Measurements from ENCODE around the gene KLHL17. TPM values are rescaled to one million over a fixed set of nuclear protein-coding genes. Genes with fewer than 3 reads are reported as not detected.

KLHL17 gene
- total and polyA plus RNA-seq, 10 of the 15 experiments (the other 5 are each of a cell fraction or from before 2014, with no cell fraction given) = 0.03 to 30.6 (median 5.3) TPM

DNA sequence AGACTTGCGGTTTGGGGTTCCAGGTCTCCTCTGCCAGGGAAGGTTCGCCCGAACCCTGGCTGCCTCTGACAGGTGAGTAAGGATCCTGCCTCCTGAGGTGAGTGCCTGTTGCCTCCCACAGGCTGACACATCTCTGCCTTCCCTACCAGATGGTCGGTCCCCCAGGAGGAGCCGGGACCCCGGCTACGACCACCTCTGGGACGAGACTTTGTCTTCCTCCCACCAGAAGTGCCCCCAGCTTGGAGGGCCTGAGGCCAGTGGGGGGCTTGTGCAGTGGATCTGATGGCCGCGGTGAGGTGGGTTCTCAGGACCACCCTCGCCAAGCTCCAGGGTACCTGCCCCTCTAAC, 13.9 kb downstream of the KLHL17 start:
- SMC1A ChIA-PET (ENCODE audit: uncharacterized antibody, unreplicated experiment) = no interaction called here
- RAD21 ChIA-PET (ENCODE audit: unreplicated experiment) = no interaction called here
- H4K20me1 ChIP-seq (ENCODE audit: control insufficient read depth, insufficient read depth) = no peaks in the 10 kb centered on the region
- POLR2A ChIA-PET = no interaction called here
- H3K4me1 ChIP-seq (ENCODE audit: control insufficient read depth, insufficient read depth, low read length) = no peaks in the 10 kb centered on the region
- no peaks in the 10 kb centered on the region for H3K27me3 ChIP-seq (replicated peaks in 1 of 2; ENCODE audit: control insufficient read depth in 2 of 2, insufficient read depth in 2 of 2, low read length in 1 of 2)
- CTCF ChIA-PET = no interaction called here
- in situ Hi-C loops (cut with MboI) = no loop called here
- H3K9me3 ChIP-seq (replicated peaks; ENCODE audit: control insufficient read depth, insufficient read depth, low read length) = no peaks in the 10 kb centered on the region; the same call in 2 of the 3 replicates
- no peak for FAIRE-seq
- no peak overlapping the region for H3K4me2 ChIP-seq (ENCODE audit: control insufficient read depth, insufficient read depth)
- BruUV-seq (replicated peaks) = no TSS peak
- no peaks in the 10 kb centered on the region for H3K79me2 ChIP-seq (ENCODE audit: control insufficient read depth, insufficient read depth, low read length)
- intact Hi-C loops (cut with micrococcal nuclease; ENCODE audit: unreplicated experiment) = no loop called here
- no peaks in the 10 kb centered on the region for H3K36me3 ChIP-seq (ENCODE audit: control insufficient read depth in 2 of 2, insufficient read depth in 2 of 2, low read length in 1 of 2)
- DNase-seq (ENCODE audit: low read depth, low spot score) = no peak
- H2AFZ ChIP-seq (ENCODE audit: control insufficient read depth, low read depth, low read length) = no peak overlapping the region
- H3K27ac ChIP-seq (ENCODE audit: control insufficient read depth, insufficient read depth) = no peak overlapping the region
- no peak overlapping the region for H3K9ac ChIP-seq (ENCODE audit: control insufficient read depth, insufficient read depth, low read length)
- ATAC-seq = no peak
- WGBS (ENCODE audit: insufficient coverage, insufficient replicate concordance, low lambda C conversion rate, missing lambda C conversion rate) = 47% methylated on average over 11 of the region's 11 CpGs
- no peak overlapping the region for H3K4me3 ChIP-seq
- TF ChIP-seq MYC (IDR thresholded peaks at IDR 0.05; ENCODE audit: insufficient read depth, insufficient read length, insufficient replicate concordance, low read length, severe bottlenecking) (no peak), EZH2 (IDR thresholded peaks at IDR 0.05; ENCODE audit: borderline replicate concordance, control insufficient read depth, low read depth, low read length) (no peak), IKZF2 (IDR thresholded peaks at IDR 0.05) (no peak), NFXL1 (IDR thresholded peaks at IDR 0.05; ENCODE audit: borderline replicate concordance) (no peak), ZNF24 (IDR thresholded peaks at IDR 0.05) (no peak), NFYA (IDR thresholded peaks at IDR 0.05; ENCODE audit: borderline replicate concordance, low read depth, low read length) (no peak), NFIC (IDR thresholded peaks at IDR 0.05; ENCODE audit: low read depth, low read length) (no peak), ZBED1 (IDR thresholded peaks at IDR 0.05; ENCODE audit: borderline replicate concordance) (no peak)
- TF ChIP-seq, protein P1, sequence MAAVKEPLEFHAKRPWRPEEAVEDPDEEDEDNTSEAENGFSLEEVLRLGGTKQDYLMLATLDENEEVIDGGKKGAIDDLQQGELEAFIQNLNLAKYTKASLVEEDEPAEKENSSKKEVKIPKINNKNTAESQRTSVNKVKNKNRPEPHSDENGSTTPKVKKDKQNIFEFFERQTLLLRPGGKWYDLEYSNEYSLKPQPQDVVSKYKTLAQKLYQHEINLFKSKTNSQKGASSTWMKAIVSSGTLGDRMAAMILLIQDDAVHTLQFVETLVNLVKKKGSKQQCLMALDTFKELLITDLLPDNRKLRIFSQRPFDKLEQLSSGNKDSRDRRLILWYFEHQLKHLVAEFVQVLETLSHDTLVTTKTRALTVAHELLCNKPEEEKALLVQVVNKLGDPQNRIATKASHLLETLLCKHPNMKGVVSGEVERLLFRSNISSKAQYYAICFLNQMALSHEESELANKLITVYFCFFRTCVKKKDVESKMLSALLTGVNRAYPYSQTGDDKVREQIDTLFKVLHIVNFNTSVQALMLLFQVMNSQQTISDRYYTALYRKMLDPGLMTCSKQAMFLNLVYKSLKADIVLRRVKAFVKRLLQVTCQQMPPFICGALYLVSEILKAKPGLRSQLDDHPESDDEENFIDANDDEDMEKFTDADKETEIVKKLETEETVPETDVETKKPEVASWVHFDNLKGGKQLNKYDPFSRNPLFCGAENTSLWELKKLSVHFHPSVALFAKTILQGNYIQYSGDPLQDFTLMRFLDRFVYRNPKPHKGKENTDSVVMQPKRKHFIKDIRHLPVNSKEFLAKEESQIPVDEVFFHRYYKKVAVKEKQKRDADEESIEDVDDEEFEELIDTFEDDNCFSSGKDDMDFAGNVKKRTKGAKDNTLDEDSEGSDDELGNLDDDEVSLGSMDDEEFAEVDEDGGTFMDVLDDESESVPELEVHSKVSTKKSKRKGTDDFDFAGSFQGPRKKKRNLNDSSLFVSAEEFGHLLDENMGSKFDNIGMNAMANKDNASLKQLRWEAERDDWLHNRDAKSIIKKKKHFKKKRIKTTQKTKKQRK (IDR thresholded peaks at IDR 0.05; ENCODE audit: low read depth, low read length) = no peak
- TF ChIP-seq, protein P2, sequence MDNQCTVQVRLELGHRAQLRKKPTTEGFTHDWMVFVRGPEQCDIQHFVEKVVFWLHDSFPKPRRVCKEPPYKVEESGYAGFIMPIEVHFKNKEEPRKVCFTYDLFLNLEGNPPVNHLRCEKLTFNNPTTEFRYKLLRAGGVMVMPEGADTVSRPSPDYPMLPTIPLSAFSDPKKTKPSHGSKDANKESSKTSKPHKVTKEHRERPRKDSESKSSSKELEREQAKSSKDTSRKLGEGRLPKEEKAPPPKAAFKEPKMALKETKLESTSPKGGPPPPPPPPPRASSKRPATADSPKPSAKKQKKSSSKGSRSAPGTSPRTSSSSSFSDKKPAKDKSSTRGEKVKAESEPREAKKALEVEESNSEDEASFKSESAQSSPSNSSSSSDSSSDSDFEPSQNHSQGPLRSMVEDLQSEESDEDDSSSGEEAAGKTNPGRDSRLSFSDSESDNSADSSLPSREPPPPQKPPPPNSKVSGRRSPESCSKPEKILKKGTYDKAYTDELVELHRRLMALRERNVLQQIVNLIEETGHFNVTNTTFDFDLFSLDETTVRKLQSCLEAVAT (IDR thresholded peaks at IDR 0.05) = no peak
- TF ChIP-seq, protein P3, sequence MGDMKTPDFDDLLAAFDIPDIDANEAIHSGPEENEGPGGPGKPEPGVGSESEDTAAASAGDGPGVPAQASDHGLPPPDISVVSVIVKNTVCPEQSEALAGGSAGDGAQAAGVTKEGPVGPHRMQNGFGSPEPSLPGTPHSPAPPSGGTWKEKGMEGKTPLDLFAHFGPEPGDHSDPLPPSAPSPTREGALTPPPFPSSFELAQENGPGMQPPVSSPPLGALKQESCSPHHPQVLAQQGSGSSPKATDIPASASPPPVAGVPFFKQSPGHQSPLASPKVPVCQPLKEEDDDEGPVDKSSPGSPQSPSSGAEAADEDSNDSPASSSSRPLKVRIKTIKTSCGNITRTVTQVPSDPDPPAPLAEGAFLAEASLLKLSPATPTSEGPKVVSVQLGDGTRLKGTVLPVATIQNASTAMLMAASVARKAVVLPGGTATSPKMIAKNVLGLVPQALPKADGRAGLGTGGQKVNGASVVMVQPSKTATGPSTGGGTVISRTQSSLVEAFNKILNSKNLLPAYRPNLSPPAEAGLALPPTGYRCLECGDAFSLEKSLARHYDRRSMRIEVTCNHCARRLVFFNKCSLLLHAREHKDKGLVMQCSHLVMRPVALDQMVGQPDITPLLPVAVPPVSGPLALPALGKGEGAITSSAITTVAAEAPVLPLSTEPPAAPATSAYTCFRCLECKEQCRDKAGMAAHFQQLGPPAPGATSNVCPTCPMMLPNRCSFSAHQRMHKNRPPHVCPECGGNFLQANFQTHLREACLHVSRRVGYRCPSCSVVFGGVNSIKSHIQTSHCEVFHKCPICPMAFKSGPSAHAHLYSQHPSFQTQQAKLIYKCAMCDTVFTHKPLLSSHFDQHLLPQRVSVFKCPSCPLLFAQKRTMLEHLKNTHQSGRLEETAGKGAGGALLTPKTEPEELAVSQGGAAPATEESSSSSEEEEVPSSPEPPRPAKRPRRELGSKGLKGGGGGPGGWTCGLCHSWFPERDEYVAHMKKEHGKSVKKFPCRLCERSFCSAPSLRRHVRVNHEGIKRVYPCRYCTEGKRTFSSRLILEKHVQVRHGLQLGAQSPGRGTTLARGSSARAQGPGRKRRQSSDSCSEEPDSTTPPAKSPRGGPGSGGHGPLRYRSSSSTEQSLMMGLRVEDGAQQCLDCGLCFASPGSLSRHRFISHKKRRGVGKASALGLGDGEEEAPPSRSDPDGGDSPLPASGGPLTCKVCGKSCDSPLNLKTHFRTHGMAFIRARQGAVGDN (IDR thresholded peaks at IDR 0.05) = no peak
- TF ChIP-seq, protein P4, sequence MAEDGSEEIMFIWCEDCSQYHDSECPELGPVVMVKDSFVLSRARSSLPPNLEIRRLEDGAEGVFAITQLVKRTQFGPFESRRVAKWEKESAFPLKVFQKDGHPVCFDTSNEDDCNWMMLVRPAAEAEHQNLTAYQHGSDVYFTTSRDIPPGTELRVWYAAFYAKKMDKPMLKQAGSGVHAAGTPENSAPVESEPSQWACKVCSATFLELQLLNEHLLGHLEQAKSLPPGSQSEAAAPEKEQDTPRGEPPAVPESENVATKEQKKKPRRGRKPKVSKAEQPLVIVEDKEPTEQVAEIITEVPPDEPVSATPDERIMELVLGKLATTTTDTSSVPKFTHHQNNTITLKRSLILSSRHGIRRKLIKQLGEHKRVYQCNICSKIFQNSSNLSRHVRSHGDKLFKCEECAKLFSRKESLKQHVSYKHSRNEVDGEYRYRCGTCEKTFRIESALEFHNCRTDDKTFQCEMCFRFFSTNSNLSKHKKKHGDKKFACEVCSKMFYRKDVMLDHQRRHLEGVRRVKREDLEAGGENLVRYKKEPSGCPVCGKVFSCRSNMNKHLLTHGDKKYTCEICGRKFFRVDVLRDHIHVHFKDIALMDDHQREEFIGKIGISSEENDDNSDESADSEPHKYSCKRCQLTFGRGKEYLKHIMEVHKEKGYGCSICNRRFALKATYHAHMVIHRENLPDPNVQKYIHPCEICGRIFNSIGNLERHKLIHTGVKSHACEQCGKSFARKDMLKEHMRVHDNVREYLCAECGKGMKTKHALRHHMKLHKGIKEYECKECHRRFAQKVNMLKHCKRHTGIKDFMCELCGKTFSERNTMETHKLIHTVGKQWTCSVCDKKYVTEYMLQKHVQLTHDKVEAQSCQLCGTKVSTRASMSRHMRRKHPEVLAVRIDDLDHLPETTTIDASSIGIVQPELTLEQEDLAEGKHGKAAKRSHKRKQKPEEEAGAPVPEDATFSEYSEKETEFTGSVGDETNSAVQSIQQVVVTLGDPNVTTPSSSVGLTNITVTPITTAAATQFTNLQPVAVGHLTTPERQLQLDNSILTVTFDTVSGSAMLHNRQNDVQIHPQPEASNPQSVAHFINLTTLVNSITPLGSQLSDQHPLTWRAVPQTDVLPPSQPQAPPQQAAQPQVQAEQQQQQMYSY (CRISPR knock-in tag; IDR thresholded peaks at IDR 0.05) = no peak
